ENCODE results near the gene DNAJC16.
"Not testable (repeated sequence)": the region's sequence is repeated elsewhere in the genome, so short reads cannot be mapped to it uniquely, and the experiment has no call there.

The DNAJC16 gene

DNA sequence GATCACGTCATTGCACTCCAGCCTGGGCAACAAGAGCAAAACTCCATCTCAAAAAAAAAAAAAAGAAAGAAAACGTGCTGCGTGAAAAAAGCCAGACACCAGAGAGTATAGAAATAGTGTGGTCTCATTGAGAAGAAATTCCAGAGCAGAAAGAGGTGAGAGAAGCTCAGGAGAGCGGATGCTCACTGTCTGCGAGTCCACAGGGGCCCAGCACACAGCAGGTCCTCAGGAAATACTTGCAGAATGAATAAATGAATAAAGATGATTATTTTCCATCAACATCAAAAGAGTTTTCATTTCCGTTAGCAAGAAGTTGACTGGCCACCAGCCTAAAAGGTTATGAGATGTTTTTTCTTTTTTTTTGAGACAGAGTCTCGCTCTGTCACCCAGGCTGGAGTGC is 17.1 kb upstream of the DNAJC16 start:
- no peak for DNase-seq (ENCODE audit: extremely low read depth, low read depth)
- H3K4me3 ChIP-seq (replicated peaks; ENCODE audit: low read depth, low read length): no peak overlapping the region
- TF ChIP-seq, protein P1, sequence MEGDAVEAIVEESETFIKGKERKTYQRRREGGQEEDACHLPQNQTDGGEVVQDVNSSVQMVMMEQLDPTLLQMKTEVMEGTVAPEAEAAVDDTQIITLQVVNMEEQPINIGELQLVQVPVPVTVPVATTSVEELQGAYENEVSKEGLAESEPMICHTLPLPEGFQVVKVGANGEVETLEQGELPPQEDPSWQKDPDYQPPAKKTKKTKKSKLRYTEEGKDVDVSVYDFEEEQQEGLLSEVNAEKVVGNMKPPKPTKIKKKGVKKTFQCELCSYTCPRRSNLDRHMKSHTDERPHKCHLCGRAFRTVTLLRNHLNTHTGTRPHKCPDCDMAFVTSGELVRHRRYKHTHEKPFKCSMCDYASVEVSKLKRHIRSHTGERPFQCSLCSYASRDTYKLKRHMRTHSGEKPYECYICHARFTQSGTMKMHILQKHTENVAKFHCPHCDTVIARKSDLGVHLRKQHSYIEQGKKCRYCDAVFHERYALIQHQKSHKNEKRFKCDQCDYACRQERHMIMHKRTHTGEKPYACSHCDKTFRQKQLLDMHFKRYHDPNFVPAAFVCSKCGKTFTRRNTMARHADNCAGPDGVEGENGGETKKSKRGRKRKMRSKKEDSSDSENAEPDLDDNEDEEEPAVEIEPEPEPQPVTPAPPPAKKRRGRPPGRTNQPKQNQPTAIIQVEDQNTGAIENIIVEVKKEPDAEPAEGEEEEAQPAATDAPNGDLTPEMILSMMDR (IDR thresholded peaks at IDR 0.05; ENCODE audit: low read depth, low read length, missing control alignments): no peak

DNA sequence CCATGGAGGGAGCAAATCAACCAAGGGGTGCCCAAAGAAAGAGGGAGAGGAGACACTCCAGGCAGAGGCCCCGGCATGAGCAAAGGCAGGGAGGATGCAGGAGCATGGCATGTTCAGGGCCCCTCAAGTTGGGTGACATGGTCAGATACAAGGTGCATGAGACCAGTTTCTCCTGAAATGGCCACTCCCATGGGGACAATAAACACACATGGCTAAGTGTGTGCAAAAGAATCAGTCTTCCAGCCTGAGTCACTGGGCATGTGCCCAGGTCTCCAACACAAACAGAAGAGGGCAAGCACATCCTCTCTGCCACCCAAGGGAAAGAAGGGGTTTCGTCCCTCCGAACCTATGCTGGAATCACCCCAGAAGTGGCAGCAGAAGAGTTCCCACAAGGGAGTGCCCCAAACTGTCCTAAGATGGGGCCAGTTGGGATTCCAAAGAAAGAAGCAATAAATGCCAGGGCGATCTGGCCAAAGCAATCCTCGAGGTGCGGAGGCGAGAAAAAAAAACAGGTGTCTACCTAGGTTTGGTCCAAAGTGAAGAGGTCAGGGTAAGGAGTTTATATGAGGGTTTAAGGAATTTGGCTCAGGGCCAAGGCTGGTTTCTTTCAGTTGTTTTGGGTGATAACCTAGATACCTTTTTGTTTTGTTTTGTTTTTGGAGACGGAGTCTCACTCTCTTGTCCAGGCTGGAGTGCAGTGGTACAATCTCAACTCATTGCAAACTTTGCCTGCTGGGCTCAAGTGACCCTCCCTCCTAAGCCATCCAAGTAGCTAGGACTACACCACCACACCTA is 15.8 kb upstream of the DNAJC16 start:
- H3K4me3 ChIP-seq (replicated peaks; ENCODE audit: low read depth, low read length): no peak overlapping the region
- TF ChIP-seq, protein P1 (IDR thresholded peaks at IDR 0.05; ENCODE audit: low read depth, low read length, missing control alignments): no peak
- DNase-seq (ENCODE audit: extremely low read depth, low read depth): no peak

DNA sequence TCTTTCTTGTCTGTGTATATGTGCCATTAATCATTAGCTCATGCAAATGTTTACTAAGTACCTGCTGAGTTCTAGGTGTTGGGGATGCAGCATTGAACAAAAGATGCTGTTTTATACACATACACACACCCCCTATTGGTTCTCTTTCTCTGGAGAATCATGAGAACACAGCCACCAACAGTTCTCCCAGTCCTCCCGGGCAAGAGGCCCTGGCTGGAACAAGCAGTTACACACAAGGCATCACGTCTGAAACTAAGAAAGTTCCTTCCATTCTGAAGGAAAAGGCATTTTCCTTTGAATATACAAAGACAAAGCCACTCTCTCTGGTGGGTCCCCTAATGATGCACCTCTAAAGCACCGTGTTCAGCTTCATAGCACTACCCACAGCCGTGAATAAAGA is 13.5 kb upstream of the DNAJC16 start:
- TF ChIP-seq, protein P1 (IDR thresholded peaks at IDR 0.05; ENCODE audit: low read depth, low read length, missing control alignments): no peak
- no peak overlapping the region for H3K4me3 ChIP-seq (replicated peaks; ENCODE audit: low read depth, low read length)
- DNase-seq (ENCODE audit: extremely low read depth, low read depth): no peak

DNA sequence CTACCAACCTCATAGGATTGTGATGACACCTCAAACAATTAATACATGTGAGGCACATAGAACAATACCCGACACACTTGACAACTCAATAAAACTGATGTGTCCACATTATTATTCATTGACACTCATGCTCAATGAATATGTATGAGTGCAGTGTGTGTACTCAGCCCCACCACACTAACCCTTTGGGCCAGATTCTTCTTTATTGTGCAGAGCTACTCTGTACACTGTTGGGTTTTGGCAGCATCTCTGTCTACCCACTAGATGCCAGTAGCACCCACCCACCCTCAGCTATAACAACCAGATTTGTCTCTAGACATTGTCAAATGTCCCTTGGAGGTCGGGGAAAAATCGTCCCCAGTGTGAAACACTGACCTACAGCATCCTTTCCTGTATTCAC is 12.7 kb upstream of the DNAJC16 start:
- no peak overlapping the region for H3K4me3 ChIP-seq (replicated peaks; ENCODE audit: low read depth, low read length)
- TF ChIP-seq, protein P1 (IDR thresholded peaks at IDR 0.05; ENCODE audit: low read depth, low read length, missing control alignments): no peak
- no peak for DNase-seq (ENCODE audit: extremely low read depth, low read depth)

DNA sequence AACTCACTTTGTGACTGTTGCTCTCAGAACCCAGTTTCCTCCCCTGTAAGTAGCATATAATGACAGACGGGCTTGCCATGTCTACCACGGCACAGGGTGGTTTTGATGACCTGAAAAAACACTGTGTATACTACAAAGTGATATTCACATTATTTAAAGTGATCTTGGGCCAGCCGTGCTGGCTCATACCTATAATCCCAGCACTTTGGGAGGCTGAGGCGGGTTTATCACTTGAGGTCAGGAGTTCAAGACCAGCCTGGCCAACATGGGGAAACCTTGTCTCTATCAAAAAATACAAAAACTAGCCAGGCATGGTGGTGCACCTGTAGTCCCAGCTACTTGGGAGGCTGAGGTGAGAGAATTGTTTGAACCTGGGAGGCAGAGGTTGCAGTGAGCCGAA is 12.1 kb upstream of the DNAJC16 start:
- DNase-seq (ENCODE audit: extremely low read depth, low read depth); H3K4me3 ChIP-seq (replicated peaks; ENCODE audit: low read depth, low read length): not testable (repeated sequence)

DNA sequence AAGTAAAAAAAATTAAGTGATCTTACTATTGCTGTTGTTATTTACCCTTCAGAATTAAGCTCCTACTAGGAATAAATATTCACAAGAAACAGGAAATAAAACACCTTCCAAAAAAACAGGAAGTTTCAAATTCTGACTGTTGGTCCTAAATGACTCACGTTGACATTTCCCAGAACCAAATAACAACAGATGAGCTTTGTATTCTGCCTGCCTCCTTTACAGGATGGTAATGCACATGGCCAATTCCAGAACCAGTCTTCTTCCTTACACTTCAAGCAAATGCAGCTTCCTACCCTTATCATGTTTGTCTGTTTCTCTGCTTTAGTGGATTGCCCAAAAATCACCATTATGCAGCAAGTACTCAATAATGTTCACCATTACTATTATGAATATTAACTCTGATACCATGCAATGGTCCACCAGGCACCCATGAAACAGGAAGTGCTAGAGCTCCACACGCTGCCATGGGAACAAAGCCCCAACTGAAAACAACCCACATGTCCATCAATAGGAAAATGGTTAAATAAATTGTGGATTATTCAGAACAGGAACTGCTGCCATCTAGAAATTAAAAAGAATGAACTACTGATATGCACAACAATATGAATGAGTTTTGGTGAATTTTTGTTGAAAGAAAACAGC is 11.5 kb upstream of the DNAJC16 start:
- no peak for DNase-seq (ENCODE audit: extremely low read depth, low read depth)
- TF ChIP-seq, protein P1 (IDR thresholded peaks at IDR 0.05; ENCODE audit: low read depth, low read length, missing control alignments): no peak
- no peak overlapping the region for H3K4me3 ChIP-seq (replicated peaks; ENCODE audit: low read depth, low read length)

DNA sequence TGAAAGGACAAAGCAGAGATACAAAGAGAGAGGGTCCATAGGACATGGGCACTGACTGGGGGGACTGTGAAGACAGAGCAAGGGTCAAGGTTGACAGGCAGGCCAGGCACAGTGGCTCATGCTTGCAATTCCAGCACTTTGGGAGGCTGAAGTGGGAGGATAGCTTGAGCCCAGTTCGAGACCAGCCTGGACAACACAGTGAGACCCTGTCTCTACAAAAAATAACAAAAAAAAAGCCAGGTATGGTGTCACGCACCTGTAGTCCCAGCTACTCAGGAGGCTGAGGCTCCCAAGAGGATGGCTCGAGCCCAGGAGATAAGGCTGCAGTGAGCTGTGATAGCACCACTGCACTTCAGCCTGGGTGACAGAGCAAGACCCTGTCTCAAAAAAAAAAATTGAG is 7.0 kb upstream of the DNAJC16 start:
- DNase-seq (ENCODE audit: extremely low read depth, low read depth): no peak
- H3K4me3 ChIP-seq (replicated peaks; ENCODE audit: low read depth, low read length): no peak overlapping the region
- TF ChIP-seq, protein P1 (IDR thresholded peaks at IDR 0.05; ENCODE audit: low read depth, low read length, missing control alignments): no peak

DNA sequence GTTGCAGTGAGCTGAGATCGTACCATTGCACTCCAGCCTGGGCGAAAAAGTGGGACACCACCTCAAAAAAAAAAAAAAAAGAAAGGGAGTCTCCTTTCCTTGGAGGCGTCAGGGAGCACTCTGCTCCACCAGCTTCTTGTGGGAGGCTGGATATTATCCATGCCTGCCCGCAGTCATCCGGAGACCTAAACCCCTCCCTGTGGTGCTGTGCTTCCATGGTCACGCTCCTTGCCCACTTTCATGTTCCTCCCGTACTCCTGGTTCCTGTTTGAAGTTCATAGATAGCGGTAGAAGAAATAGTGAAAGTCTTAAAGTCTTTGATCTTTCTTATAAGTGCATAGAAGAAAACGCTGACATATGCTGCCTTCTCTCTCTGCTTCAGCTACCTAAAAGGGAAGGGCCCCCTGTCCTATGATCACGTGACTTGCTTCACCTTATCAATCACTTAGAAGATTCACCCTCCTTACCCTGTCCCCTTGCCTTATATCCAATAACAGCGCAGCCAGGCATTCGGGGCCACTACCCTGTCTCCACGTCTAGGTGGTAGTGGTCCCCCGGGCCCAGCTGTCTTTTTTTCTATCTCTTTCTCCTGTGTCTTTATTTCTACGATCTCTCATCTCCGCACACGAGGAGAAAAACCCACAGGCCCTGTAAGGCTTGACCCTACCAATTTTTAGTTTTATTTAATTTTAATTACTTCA is 5.3 kb upstream of the DNAJC16 start:
- DNase-seq (ENCODE audit: extremely low read depth, low read depth); H3K4me3 ChIP-seq (replicated peaks; ENCODE audit: low read depth, low read length): not testable (repeated sequence)

Data from HFF-Myc (cell line).